Measurements from ENCODE around the gene IBA57. TPM values are rescaled to one million over a fixed set of nuclear protein-coding genes. Genes with fewer than 3 reads are reported as not detected.

IBA57 gene
- polyA plus RNA-seq, 2 of the 4 experiments (the other 2 are of a cell fraction) = 1.5 to 2.2 TPM

GRCh38 chr1:228120857-228121489 is 44.6 kb upstream of the IBA57 start:
- ChIA-PET POLR2A (interaction anchor here (1.1 kb wide), 1 partner anchor 11 kb away, joined by 4 read pairs; no protein-coding TSS in a partner anchor), CTCF (interaction anchor here (0.7 to 3.2 kb wide), 3 partner anchors 11 to 132 kb away, joined by 3 to 27 read pairs (median 5); no protein-coding TSS in a partner anchor)
- DNase-seq (ENCODE audit: low read depth in 1 of 2, low spot score in 1 of 2) (no peak), FAIRE-seq (no peak), ATAC-seq (0 out of 6 replicates have a peak, but pooled peaks of 1 of the 2 experiments have one; percentile 40)
- H3K27ac ChIP-seq = no peak overlapping the region
- WGBS (ENCODE audit: missing lambda C conversion rate) = 48% methylated on average over 5 of the region's 5 CpGs
- no peaks in the 10 kb centered on the region for H3K4me1 ChIP-seq
- TF ChIP-seq GATA3 (IDR thresholded peaks at IDR 0.05; ENCODE audit: borderline replicate concordance) (no peak), BCL3 (IDR thresholded peaks at IDR 0.05) (no peak), HES2 (IDR thresholded peaks at IDR 0.05) (no peak), MAFK (IDR thresholded peaks at IDR 0.05; ENCODE audit: partially characterized antibody) (no peak), TFCP2L1 (CRISPR knock-in tag; IDR thresholded peaks at IDR 0.05) (no peak), ESRRA (IDR thresholded peaks at IDR 0.05; ENCODE audit: borderline replicate concordance, low read length) (no peak), RFX5 (IDR thresholded peaks at IDR 0.05) (no peak)
- H3K4me3 ChIP-seq = no peak overlapping the region
- H3K9me3 ChIP-seq = peaks cover 19% of the 10 kb centered on the region
- H3K4me2 ChIP-seq = no peak overlapping the region

GRCh38 chr1:228122921-228123441 is 42.6 kb upstream of the IBA57 start:
- Histone ChIP-seq H3K9me3 (peaks cover 11% of the 10 kb centered on the region), H3K4me2 (no peak overlapping the region), H3K4me3 (no peak overlapping the region), H3K4me1 (no peaks in the 10 kb centered on the region), H3K27ac (no peak overlapping the region)
- no peak for ATAC-seq
- ChIA-PET CTCF (interaction anchor here (0.9 to 3.2 kb wide), 6 partner anchors 9 to 124 kb away, joined by 3 to 27 read pairs (median 4); partner anchors contain the start of gene IBA57), POLR2A (no interaction called here)
- WGBS (ENCODE audit: missing lambda C conversion rate) = 15% methylated on average over 1 of the region's 1 CpG
- no peak for FAIRE-seq
- no peak for DNase-seq (ENCODE audit: low read depth in 1 of 2, low spot score in 1 of 2)
- TF ChIP-seq KDM1A (IDR thresholded peaks at IDR 0.05; ENCODE audit: low read depth) (no peak), NR3C1 (IDR thresholded peaks at IDR 0.05) (no peak), EHMT2 (IDR thresholded peaks at IDR 0.05; ENCODE audit: low read depth) (no peak), USF2 (IDR thresholded peaks at IDR 0.05) (no peak), ATOH8 (CRISPR knock-in tag; IDR thresholded peaks at IDR 0.05; ENCODE audit: low read depth) (no peak), CBX8 (IDR thresholded peaks at IDR 0.05) (no peak), PBX3 (IDR thresholded peaks at IDR 0.05) (no peak), CEBPB (IDR thresholded peaks at IDR 0.05) (no peak), RCOR1 (IDR thresholded peaks at IDR 0.05; ENCODE audit: low read depth, low read length) (no peak), TP53 (CRISPR knock-in tag; IDR thresholded peaks at IDR 0.05) (no peak), ZFP36 (IDR thresholded peaks at IDR 0.05; ENCODE audit: borderline replicate concordance, partially characterized antibody) (no peak), CTCF (IDR thresholded peaks at IDR 0.05) (no peak)

Measured in A549 (cell line).